Heart right ventricle (tissue), 16 donors: ENCODE data around the gene HSPG2. TPM values are rescaled to one million over a fixed set of nuclear protein-coding genes. Genes with fewer than 3 reads are reported as not detected.

ENCODE experiments used
- ATAC-seq, 8 donors: fragments of 200-7000 bp; cut with Tn5 transposase; one replicate each; pipeline ENCODE4 v1.9.1; 2020; ENCODE audit warnings: mild to moderate bottlenecking in 8 of 8, moderate library complexity in 8 of 8, moderate number of reproducible peaks in 1 of 8
- DNase-seq, 2 donors: peaks; one replicate each; pipeline ENCODE4 v3.0.0-alpha.2; 2020
- H3K27ac ChIP-seq, 10 donors: fragments of 200-600 bp; sonication (generic) in 2 of 10; one replicate each; pipeline versions ENCODE4 v1.5.0 to v1.8.0; 2020 to 2022; ENCODE audit warnings: mild to moderate bottlenecking in 3 of 10
- H3K27me3 ChIP-seq, 7 donors: fragments of 200-600 bp; one replicate each; pipeline ENCODE4 v1.8.0; 2021 to 2022; ENCODE audit warnings: mild to moderate bottlenecking in 2 of 7
- H3K36me3 ChIP-seq, 9 donors: fragments of 200-600 bp; sonication (generic) in 1 of 9; one replicate each; pipeline versions ENCODE4 v1.5.0 to v1.8.0; 2020 to 2022; ENCODE audit warnings: mild to moderate bottlenecking in 2 of 9
- H3K4me1 ChIP-seq, 9 donors: fragments of 200-600 bp; sonication (generic) in 1 of 9; one replicate each; pipeline versions ENCODE4 v1.5.0 to v1.8.0; 2020 to 2022; ENCODE audit warnings: mild to moderate bottlenecking in 4 of 9
- H3K4me3 ChIP-seq, 10 donors: fragments of 200-600 bp; sonication (generic) in 2 of 10; one replicate each; pipeline versions ENCODE4 v1.5.0 to v1.8.0; 2020 to 2022; ENCODE audit warnings: mild to moderate bottlenecking in 7 of 10, moderate library complexity in 2 of 10
- H3K9me3 ChIP-seq, 11 donors: fragments of 200-600 bp in 10 of 11; sonication (generic) in 2 of 11; one replicate each; pipeline versions ENCODE4 v1.5.0 to v1.8.0; 2013 to 2022; ENCODE audit warnings: mild to moderate bottlenecking in 2 of 11, control low read depth in 1 of 11, moderate library complexity in 1 of 11
- WGBS, 2 donors: extraction: QIAGEN DNeasy Blood & Tissue Kit; methylation state at CpG; one replicate each; pipeline ENCODE4 v1.1.7; 2013; ENCODE audit warnings: inconsistent platforms in 1 of 2; 5-methylcytosine and 5-hydroxymethylcytosine counted together
- intact Hi-C, 10 donors: fragments of 100-400 bp; cut with DNase I; formaldehyde crosslinking; loops; one replicate each; pipeline versions ENCODE4 v1.11.1 to v1.14.2; 2022
- polyA plus RNA-seq, 2 donors: library from polyadenylated mRNA; stranded (reverse); fragments of 200-250 nt; gene quantifications; one replicate each; pipeline ENCODE4 v1.2.3, GENCODE V29; 2013
- total RNA-seq, 10 donors: library from RNA; stranded (reverse); fragmentation: NEBNext Ultra II Directional in 3 of 10; extraction: Animal tissue kit (Norgen Biotek cat#: 25700) in 3 of 10; gene quantifications; one replicate each; pipeline versions ENCODE4 v1.2.1 to v1.2.4, GENCODE V29; 2021 to 2023
- TF ChIP-seq, protein P1 (sequence below), 9 donors: fragments of 200-600 bp; sonication (generic) in 2 of 9; IDR thresholded peaks; one replicate each; pipeline versions ENCODE4 v1.5.0 to v1.8.0; 2021 to 2022; ENCODE audit warnings: antibody characterized with exemption in 9 of 9, mild to moderate bottlenecking in 5 of 9, moderate library complexity in 1 of 9
- donor health status: Arrhythmogenic right ventricular cardiomyopathy.
- donor health status: ischemic (EF 13 %, LVEDD 7.1; RV severe dilation, severe dysfunction).
- donor health status: healthy with polysubstance abuse.
- donor health status: DM: no; HTN: yes; CAD: no.
- donor health status: DM: no; HTN: no; CAD: no.
- donor health status: ischemic (EF 25% LVEDD 6.9; RV normal size, moderate dysfunction).
- donor health status: ischemic (EF 25% LVEDD 5.7; RV mildly dilated, moderate dysfunction).
- donor health status: healthy.
- donor health status: DM: yes; HTN: yes; CAD: no.
- donor health status: Ischemic cardiomyopathy.
- donor health status: ischemic (EF 35%, LVEDD 5.7; RV mildly dilated, moderate dysfunction).
- donor health status: nonischemic (EF 11% LVEDD 7.7; RV severe dilation, severe dysfunction).
- donor health status: DM: yes; HTN: yes; CAD: no.
- donor health status: PGD.
- donor health status: ischemic (EF 29% LVEDD 5.4; RV normal size, mild dysfunction).
- donor health status: nonischemic (EF 23%, LVEDD 6.1; RV moderate dilation, normal function).

The HSPG2 gene
- total and polyA plus RNA-seq, 12 donors = 221 to 508 (median 310) TPM

DNA sequence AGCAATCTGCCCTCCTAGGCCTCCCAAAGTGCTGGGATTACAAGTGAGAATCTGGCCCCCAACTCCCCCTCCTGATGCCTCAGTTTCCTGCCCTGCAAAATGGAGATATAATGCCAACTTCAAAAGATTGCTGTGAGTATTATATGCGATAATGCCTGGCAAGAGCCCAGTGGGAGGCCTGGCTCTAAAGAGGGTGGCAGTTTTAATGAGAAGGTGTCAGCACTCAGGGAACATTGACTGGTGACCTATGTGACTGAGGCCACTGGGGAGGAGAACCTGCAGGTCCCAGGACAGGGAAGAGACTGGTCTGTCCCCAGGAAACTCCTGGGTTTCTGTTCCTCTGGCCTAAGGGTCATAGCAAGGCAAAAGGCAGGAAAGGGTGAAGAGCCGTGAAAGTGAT is 11.0 kb downstream of the HSPG2 start:
- TF ChIP-seq, protein P1, sequence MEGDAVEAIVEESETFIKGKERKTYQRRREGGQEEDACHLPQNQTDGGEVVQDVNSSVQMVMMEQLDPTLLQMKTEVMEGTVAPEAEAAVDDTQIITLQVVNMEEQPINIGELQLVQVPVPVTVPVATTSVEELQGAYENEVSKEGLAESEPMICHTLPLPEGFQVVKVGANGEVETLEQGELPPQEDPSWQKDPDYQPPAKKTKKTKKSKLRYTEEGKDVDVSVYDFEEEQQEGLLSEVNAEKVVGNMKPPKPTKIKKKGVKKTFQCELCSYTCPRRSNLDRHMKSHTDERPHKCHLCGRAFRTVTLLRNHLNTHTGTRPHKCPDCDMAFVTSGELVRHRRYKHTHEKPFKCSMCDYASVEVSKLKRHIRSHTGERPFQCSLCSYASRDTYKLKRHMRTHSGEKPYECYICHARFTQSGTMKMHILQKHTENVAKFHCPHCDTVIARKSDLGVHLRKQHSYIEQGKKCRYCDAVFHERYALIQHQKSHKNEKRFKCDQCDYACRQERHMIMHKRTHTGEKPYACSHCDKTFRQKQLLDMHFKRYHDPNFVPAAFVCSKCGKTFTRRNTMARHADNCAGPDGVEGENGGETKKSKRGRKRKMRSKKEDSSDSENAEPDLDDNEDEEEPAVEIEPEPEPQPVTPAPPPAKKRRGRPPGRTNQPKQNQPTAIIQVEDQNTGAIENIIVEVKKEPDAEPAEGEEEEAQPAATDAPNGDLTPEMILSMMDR (IDR thresholded peaks at IDR 0.05) = no peak
- Histone ChIP-seq H3K27me3 (no peaks in the 10 kb centered on the region), H3K4me3 (no peak overlapping the region), H3K36me3 (peaks cover 0 to 40% (median 0%) of the 10 kb centered on the region in 9 donors), H3K27ac (peak overlapping the region; percentile 79 to 99 (median 94)), H3K9me3 (no peaks in the 10 kb centered on the region), H3K4me1 (peaks cover 65 to 100% (median 99%) of the 10 kb centered on the region in 9 donors)
- 27 to 44% methylated on average over 2 of the region's 2 CpGs for WGBS, 2 donors
- DNase-seq = no peak
- no peak for ATAC-seq
- intact Hi-C loops = no loop called here

DNA sequence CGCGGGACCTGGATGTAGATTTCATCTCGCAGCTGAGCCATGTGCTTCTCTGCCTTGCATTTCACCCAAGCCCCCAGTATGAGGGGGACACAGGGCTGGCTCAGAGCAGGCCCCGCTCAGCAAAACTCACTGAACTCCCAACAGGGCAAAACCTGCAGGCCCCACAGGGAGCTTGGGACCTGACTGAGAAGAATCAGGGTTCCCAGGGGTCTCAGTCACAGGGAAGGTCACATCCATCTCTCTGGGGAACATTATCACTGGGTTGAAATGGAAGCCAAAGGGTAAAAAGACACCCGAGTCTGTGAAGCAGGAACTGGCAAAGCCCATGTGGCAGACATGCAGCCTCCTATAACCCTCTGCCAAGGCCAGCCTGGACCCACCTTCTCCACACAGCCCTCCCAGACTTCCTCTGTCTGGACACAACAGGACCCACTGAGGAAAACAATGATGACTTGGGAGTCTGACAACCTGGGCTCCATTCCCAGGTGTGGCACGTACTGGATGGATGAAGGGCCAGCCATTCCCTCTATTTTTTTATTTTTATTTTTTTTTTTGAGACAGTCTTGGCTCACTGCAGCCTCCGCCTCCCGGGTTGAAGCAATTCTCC is 11.7 kb downstream of the HSPG2 start:
- intact Hi-C loops = loop anchor here in 1 of 10 donors (2.0 kb wide), 1 partner anchor 15 kb away; no protein-coding TSS in a partner anchor
- WGBS, 2 donors = 51 to 57% methylated on average over 8 of the region's 8 CpGs
- Histone ChIP-seq H3K36me3 (peaks cover 0 to 42% (median 0%) of the 10 kb centered on the region in 9 donors), H3K27ac (peak overlapping the region; percentile 79 to 99 (median 94)), H3K27me3 (no peaks in the 10 kb centered on the region), H3K4me1 (peaks cover 60 to 100% (median 99%) of the 10 kb centered on the region in 9 donors), H3K9me3 (no peaks in the 10 kb centered on the region), H3K4me3 (no peak overlapping the region)
- TF ChIP-seq, protein P1 (IDR thresholded peaks at IDR 0.05) = no peak
- ATAC-seq (no peak), DNase-seq (no peak)

DNA sequence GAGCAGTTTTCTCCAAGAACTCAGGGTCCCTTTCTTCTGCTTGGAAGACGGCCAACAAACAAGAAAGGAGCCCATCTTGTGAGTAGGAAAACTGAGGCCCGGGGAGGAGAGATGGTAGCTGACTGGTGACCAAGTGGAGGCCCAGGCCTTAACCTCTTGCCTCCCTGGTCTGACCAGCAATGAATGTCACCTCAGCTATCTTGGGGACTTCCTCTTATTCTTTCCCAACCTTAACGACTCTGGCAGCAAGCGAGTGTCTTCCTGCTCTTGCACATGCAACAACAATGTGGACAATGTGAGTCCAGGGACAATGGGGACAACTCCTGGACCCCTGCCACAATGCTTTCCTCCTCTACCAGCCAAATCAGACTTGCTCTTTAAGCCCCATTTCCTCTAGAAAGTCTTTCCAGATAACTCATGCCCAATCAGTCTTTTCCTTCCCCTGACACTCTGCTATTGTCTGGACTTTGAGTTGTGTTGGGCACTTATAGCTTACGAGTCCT is 12.6 kb downstream of the HSPG2 start:
- ATAC-seq = peak in 7 of 8 donors; percentile 8 to 43 (median 25)
- H3K27ac ChIP-seq = peak overlapping the region; percentile 66 to 99 (median 94)
- no peaks in the 10 kb centered on the region for H3K9me3 ChIP-seq
- no peaks in the 10 kb centered on the region for H3K27me3 ChIP-seq
- intact Hi-C loops = loop anchor here in 1 of 10 donors (2.0 kb wide), 1 partner anchor 14 kb away; no protein-coding TSS in a partner anchor
- TF ChIP-seq, protein P1 (IDR thresholded peaks at IDR 0.05) = no peak
- peak in 1 of 2 donors; percentile 84 for DNase-seq
- H3K4me3 ChIP-seq = no peak overlapping the region
- 40 to 41% methylated on average over 5 of the region's 5 CpGs for WGBS, 2 donors
- peaks cover 0 to 41% (median 0%) of the 10 kb centered on the region in 9 donors for H3K36me3 ChIP-seq
- H3K4me1 ChIP-seq = peaks cover 64 to 100% (median 99%) of the 10 kb centered on the region in 9 donors

DNA sequence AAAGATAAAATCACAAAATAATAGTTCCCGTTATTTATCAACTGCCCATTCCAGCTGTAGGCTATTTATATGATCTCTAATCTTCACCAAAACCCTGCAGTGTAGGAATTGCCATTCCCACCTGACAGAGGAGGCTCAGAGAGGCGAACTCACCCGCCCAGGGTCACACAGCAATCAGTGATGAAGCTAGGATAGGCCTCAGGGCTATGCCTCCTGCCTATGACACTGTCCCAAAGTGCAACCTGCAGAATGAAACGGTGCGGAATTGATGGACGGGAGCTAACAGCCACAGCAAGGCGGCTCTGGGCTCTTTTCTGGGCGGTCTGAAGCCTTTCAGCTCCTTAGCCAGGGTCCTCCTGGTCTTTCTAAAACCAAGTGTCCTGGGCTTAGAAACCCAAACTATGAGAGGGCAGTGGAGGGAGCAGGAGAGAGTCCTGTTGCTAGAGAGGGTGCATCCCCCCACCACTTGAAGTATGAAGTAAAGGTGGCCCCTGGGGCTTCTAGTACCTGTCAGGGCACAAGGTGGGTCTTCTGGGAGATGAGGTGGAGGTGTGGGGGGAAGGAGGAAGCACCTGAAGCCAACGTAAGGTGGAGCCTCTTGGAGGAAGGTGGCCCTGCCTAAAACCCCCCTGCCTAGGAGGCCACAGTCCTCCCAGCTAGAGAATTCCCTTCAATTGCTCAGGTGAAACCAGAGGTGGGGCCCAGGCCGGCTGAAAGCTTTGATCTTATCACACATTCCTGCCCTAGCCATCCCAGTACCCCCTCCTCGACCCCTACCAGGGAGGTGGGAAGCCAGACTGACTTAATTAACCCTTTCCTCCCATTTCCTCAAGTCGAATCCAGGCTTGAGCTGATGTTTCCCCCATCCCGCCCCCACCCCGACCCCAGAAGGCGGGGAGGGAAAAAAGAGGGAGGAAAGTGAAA is 14.8 kb downstream of the HSPG2 start:
- ATAC-seq (no peak), DNase-seq (no peak)
- Histone ChIP-seq H3K27me3 (no peaks in the 10 kb centered on the region), H3K4me1 (peaks cover 63 to 100% (median 100%) of the 10 kb centered on the region in 9 donors), H3K4me3 (no peak overlapping the region), H3K36me3 (peaks cover 0 to 37% (median 7%) of the 10 kb centered on the region in 9 donors), H3K9me3 (no peaks in the 10 kb centered on the region), H3K27ac (peak overlapping the region; percentile 66 to 99 (median 94))
- TF ChIP-seq, protein P1 (IDR thresholded peaks at IDR 0.05) = no peak
- WGBS, 2 donors = 64 to 68% methylated on average over 15 of the region's 15 CpGs
- intact Hi-C loops = no loop called here
